ENCODE data around the gene SP6.

Gene SP6

GRCh38 chr17:47801176-47801765 is 49.7 kb downstream of the SP6 start:
- Mint-ChIP-seq H3K9me3 (no peaks in the 10 kb centered on the region), H3K27me3 (peaks cover 17% of the 10 kb centered on the region), H3K27ac (no peak overlapping the region), H3K4me3 (no peak overlapping the region), H3K4me1 (ENCODE audit: low read depth) (no peaks in the 10 kb centered on the region), H3K36me3 (ENCODE audit: low read depth) (peaks cover under 1% of the 10 kb centered on the region)
- intact Hi-C loops (cut with micrococcal nuclease), result no loop called here

GRCh38 chr17:47800686-47801085 is 50.3 kb downstream of the SP6 start:
- Mint-ChIP-seq H3K36me3 (ENCODE audit: low read depth) (no peaks in the 10 kb centered on the region), H3K27ac (no peak overlapping the region), H3K27me3 (peaks cover 20% of the 10 kb centered on the region), H3K9me3 (no peaks in the 10 kb centered on the region), H3K4me3 (no peak overlapping the region), H3K4me1 (ENCODE audit: low read depth) (no peaks in the 10 kb centered on the region)
- intact Hi-C loops (cut with micrococcal nuclease), result no loop called here

- Mint-ChIP-seq H3K36me3 (ENCODE audit: low read depth) (no peaks in the 10 kb centered on the region), H3K27ac (no peak overlapping the region), H3K9me3 (no peaks in the 10 kb centered on the region), H3K4me1 (ENCODE audit: low read depth) (no peaks in the 10 kb centered on the region), H3K27me3 (peaks cover 35% of the 10 kb centered on the region), H3K4me3 (no peak overlapping the region)
- intact Hi-C loops (cut with micrococcal nuclease), result loop anchor here (10.0 kb wide), 1 partner anchor 133 kb away; no protein-coding TSS in a partner anchor
These were observed 53.2 kb downstream of the SP6 start for GRCh38 chr17:47797797-47798196.
